ENCODE measurements around the gene AGPAT3. TPM values are rescaled to one million over a fixed set of nuclear protein-coding genes. Genes with fewer than 3 reads are reported as not detected.

AGPAT3 gene
- total RNA-seq, 4 donors from 2014 or later: 31.7 to 35.7 (median 33.0) TPM

GRCh38 chr21:43906585-43907370, 41.8 kb downstream of the AGPAT3 start:
- no peak overlapping the region for H3K27ac ChIP-seq
- peaks cover 8 to 58% (median 12%) of the 10 kb centered on the region in 3 donors for H3K4me1 ChIP-seq
- peaks cover 0 to 43% (median 0%) of the 10 kb centered on the region in 3 donors for H3K36me3 ChIP-seq
- H3K9me3 ChIP-seq: no peaks in the 10 kb centered on the region
- 91 to 94% methylated on average over 21 to 23 of the region's 26 CpGs for WGBS, 2 donors
- TF ChIP-seq POLR2A (IDR thresholded peaks at IDR 0.05): no peak
- TF ChIP-seq, protein P1, sequence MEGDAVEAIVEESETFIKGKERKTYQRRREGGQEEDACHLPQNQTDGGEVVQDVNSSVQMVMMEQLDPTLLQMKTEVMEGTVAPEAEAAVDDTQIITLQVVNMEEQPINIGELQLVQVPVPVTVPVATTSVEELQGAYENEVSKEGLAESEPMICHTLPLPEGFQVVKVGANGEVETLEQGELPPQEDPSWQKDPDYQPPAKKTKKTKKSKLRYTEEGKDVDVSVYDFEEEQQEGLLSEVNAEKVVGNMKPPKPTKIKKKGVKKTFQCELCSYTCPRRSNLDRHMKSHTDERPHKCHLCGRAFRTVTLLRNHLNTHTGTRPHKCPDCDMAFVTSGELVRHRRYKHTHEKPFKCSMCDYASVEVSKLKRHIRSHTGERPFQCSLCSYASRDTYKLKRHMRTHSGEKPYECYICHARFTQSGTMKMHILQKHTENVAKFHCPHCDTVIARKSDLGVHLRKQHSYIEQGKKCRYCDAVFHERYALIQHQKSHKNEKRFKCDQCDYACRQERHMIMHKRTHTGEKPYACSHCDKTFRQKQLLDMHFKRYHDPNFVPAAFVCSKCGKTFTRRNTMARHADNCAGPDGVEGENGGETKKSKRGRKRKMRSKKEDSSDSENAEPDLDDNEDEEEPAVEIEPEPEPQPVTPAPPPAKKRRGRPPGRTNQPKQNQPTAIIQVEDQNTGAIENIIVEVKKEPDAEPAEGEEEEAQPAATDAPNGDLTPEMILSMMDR (IDR thresholded peaks at IDR 0.05): no peak
- no peak overlapping the region for H3K4me3 ChIP-seq
- H3K27me3 ChIP-seq: no peaks in the 10 kb centered on the region
- no peak for DNase-seq
- intact Hi-C loops (cut with DNase I): no loop called here

GRCh38 chr21:43907751-43908150, 42.7 kb downstream of the AGPAT3 start:
- H3K27me3 ChIP-seq: no peaks in the 10 kb centered on the region
- H3K4me1 ChIP-seq: peaks cover 8 to 49% (median 9%) of the 10 kb centered on the region in 3 donors
- no peak overlapping the region for H3K4me3 ChIP-seq
- intact Hi-C loops (cut with DNase I): no loop called here
- H3K9me3 ChIP-seq: peaks cover 0 to 3% (median 0%) of the 10 kb centered on the region in 3 donors
- H3K36me3 ChIP-seq: peaks cover 0 to 48% (median 0%) of the 10 kb centered on the region in 3 donors
- no peak overlapping the region for H3K27ac ChIP-seq
- 68 to 81% methylated on average over 15 to 18 of the region's 22 CpGs for WGBS, 2 donors
- TF ChIP-seq, protein P1 (IDR thresholded peaks at IDR 0.05): no peak
- TF ChIP-seq POLR2A (IDR thresholded peaks at IDR 0.05): no peak
- DNase-seq: no peak

GRCh38 chr21:43908167-43908566, 43.1 kb downstream of the AGPAT3 start:
- TF ChIP-seq, protein P1 (IDR thresholded peaks at IDR 0.05): no peak
- TF ChIP-seq POLR2A (IDR thresholded peaks at IDR 0.05): no peak
- no peak for DNase-seq
- 29 to 71% methylated on average over 7 to 8 of the region's 8 CpGs for WGBS, 2 donors

GRCh38 chr21:43909741-43910400, 44.8 kb downstream of the AGPAT3 start:
- no peaks in the 10 kb centered on the region for H3K27me3 ChIP-seq
- TF ChIP-seq, protein P1 (IDR thresholded peaks at IDR 0.05): no peak
- no peak for TF ChIP-seq POLR2A (IDR thresholded peaks at IDR 0.05)
- WGBS, 2 donors: 64 to 68% methylated on average over 4 to 12 of the region's 19 CpGs
- no peak overlapping the region for H3K4me3 ChIP-seq
- no peak overlapping the region for H3K27ac ChIP-seq
- no peak for DNase-seq
- H3K36me3 ChIP-seq: peaks cover 0 to 48% (median 0%) of the 10 kb centered on the region in 3 donors
- intact Hi-C loops (cut with DNase I): no loop called here
- peaks cover 5 to 38% (median 8%) of the 10 kb centered on the region in 3 donors for H3K4me1 ChIP-seq
- peaks cover 0 to 9% (median 3%) of the 10 kb centered on the region in 3 donors for H3K9me3 ChIP-seq

More at GRCh38 chr21:43908167-43908566, 43.1 kb downstream of the AGPAT3 start:
- Histone ChIP-seq H3K36me3 (peaks cover 0 to 52% (median 0%) of the 10 kb centered on the region in 3 donors), H3K4me1 (peaks cover 5 to 45% (median 8%) of the 10 kb centered on the region in 3 donors), H3K27ac (no peak overlapping the region), H3K27me3 (no peaks in the 10 kb centered on the region), H3K9me3 (peaks cover 0 to 7% (median 3%) of the 10 kb centered on the region in 3 donors), H3K4me3 (no peak overlapping the region)
- intact Hi-C loops (cut with DNase I): no loop called here

DNA sequence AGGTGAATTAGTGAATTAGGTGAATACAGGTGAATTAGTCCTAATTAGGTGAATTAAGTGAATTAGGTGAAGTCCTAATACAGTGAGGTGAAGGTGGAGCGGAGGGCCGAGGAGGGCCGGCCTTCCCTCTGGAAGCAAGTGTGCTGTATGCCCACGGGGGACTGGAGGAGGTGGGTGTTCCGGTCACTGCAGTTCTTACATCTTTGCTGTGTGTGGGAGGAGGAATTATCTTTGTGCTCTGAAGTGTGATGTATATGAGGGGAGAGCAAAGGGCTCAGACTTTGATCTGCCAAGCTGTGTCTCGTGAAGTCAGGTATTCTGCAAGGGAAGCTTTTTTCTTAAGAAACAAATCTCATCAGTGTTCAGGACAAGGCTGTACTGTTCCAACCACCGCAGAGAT, 45.4 kb downstream of the AGPAT3 start:
- Histone ChIP-seq H3K27me3 (no peaks in the 10 kb centered on the region), H3K27ac (no peak overlapping the region)

More for the DNA sequence above, 45.4 kb downstream of the AGPAT3 start:
- no peak for DNase-seq
- H3K9me3 ChIP-seq: peaks cover 0 to 9% (median 3%) of the 10 kb centered on the region in 3 donors
- peaks cover 5 to 38% (median 8%) of the 10 kb centered on the region in 3 donors for H3K4me1 ChIP-seq
- intact Hi-C loops (cut with DNase I): no loop called here
- no peak for TF ChIP-seq POLR2A (IDR thresholded peaks at IDR 0.05)
- TF ChIP-seq, protein P1 (IDR thresholded peaks at IDR 0.05): no peak
- WGBS, 2 donors: 61 to 63% methylated on average over 7 of the region's 7 CpGs
- H3K36me3 ChIP-seq: peaks cover 0 to 44% (median 0%) of the 10 kb centered on the region in 3 donors
- no peak overlapping the region for H3K4me3 ChIP-seq

Measured in esophagus squamous epithelium (tissue), 5 donors.